NCI-H524 (cell line): ENCODE data around the gene LAMTOR2.

ENCODE experiments used
- DNase-seq, 2 experiments: peaks; one replicate each; lab custom pipeline; 2025; lab: John Stamatoyannopoulos, UW

The LAMTOR2 gene

DNA sequence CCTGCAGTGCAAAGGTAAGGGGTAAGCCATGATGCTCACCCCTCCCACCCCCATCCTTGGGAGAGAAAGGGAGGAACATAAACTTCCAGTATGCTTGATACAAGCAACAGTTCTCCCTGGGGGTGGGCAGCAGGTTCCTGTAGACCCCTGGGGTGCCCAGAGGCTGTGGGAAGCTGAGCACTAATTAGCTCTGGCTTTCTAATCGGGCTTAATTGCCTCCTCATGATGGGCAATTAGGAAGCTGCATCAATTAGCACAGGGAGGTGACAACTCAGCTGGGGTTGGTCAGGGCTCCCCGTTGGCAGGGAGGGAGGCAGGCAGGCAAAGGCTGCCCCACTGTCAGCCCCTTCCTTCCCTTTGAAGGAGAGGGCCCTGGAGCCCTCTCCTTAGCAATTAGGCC is 44.2 kb downstream of the LAMTOR2 start:
- DNase-seq: no peak

DNA sequence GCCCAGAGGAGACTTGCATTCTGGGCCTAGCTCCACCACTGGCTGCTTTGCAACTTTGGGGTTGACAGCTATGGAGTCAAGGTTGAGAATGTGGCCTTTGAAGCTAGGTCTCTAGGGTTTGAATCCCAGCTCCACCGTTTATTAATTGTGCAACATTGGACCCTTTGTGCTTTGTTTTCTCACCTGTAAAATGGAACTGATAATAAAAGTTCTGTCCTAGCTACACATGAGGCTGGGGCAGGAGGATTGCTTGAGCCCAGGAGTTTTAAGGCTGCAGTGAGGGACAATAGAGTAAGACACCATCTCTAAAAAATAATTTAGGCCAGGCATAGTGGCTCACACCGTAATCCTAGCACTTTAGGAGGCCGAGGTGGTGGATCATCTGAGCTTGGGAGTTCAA is 44.7 kb downstream of the LAMTOR2 start:
- DNase-seq: no peak

DNA sequence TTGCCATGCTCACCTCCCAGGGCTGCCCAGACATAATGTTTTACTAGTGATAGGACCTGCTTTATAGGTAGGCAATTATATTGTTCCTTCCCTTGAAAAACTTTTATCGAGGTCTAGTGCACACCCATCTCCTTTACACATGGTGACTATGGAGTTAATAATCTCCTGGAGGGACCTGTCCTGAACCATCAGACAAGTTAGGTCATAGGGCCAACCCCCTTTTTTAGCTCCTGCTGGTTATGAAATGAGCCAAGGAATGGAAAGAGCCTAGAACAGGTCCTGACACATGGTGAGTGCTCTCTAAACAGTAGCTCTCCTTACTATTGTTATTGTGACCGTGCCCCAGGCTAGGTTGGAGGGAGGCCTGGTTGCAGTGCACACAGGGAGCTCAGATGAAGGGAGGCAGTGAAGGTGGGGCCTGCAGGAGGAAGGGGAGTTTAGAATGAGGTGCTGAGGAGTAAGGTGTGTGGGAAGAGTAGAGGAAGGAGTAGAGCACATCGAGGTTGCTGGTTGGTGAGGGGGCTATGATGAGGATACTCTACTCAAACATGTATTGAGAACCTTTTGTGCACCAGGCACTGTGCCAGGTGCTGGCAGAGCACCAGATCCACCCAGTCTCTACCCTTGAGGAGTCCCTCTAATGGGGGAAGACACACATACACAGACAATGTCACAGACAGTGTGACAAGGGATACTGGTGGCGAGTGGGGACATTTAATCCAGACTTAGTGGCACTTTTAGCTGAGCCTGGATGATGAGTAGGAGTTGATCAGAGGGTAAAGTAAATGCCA is 45.8 kb downstream of the LAMTOR2 start:
- DNase-seq: no peak

DNA sequence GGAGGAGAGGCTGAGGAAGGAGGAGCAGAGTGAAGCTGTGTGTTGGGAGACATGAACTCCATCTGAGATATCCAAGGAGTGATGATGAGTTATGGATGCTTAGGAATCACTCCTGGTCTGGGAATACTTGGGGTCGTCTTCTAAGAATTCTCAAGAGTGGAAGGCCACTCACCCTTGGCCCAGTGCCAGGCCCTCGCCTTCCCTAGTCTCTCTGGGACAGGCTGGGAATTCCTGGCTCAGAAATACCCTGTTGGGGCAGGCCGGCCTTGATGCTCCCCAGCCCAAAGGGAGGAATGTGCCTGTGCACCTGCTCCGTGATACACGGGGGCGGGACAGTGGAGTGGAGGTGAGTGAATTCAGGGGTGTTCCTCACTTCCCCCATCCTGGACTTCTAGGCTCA is 47.3 kb downstream of the LAMTOR2 start:
- DNase-seq: no peak

DNA sequence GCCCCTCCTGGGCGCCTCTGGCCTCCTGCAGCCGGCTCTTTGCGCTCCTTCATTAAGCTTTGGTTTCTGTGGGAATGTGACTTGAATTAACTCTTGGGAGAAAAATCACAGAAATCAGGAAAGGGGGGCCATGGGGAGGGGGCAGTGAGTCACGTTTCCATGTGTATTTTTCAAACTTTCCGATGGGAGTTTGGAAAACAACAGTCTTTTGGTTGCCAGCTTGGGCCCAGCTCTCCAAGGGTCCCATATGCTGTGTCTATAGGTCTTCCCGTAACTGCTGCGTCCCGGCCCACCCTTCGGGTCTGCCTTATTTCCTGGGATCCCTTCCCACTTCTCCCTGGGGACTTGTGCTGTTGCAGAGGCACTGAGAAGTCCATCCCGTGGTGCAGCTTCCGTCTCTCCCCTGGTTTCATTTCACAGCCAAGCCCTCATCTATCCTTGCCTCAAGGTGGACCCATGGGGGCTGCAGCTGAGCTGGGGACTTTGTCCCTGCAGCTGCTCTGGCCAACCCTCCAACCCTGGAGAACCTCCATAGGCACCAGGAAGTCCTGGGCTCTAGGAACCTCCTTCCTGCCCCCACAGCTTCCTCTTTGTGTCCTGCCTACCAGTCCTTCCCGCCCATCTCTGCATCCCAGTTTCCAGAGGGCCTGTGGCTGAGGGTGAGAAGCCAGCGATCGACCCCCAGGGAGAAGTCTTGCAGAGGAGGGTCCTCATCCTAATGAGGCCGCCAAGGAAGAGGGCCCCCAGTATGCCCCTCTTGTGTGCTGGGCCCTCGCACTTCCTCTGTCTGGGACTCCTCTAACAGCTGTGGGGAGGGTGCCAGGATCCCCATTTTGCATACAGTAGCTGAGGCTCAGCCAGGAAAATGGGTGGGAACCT is 48.3 kb downstream of the LAMTOR2 start:
- DNase-seq: no peak

DNA sequence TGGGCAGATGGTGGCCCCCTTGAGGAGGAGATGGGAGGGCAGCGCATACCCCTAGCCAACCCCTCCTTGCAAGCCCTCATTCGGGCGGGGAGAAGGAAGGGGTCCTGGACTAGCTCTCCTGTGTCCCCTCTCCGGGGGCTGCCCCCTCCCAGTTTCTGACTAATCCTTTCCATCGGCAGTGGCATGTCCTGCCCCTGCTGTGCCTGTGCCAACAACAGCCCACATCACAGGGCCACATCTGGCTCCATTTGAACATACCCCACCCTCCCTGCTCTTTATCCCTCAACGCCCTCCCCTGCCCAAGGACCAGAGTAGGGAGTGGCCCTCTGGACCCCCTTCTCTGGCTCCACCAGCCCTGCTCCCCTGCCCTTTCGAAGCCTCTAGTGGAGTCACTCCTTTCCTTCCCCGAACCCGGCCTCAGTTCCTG is 49.0 kb downstream of the LAMTOR2 start:
- no peak for DNase-seq

DNA sequence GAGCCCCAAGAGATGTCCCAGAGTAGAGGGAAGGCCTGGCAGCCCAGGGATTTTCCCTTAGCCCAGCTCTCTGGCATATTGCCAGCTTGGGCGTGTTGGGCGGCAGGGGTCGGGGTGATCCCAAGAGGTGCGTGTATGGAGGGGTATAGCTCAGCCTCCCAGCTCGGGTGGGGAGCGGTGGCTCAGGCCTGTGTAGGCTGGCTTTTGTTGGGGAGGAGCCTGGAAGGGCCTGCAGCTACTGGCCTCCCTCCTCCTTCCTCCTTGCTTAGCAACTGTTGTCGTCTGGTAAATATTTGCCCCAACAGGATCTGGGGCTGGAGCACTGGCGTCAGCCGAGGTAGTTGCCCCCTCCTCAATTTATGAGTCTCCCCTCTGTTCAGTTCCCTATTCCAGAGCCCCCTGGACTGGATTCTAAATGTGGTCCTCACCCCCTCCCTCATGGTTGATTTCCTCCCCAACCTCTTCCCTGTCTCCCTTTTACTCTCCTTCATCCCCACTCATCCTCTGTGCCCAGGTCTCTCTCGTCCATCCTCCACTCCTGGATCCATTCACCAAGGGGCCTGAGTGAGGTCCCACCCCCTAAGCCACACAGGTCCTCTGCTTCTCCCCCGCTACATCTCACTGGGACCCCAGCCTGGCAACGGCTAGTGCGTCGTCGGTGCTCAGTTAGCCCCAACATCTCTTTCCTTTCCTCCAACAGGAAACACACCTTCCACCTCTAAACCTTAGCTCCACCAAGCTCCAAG is 49.7 kb downstream of the LAMTOR2 start:
- DNase-seq: no peak

DNA sequence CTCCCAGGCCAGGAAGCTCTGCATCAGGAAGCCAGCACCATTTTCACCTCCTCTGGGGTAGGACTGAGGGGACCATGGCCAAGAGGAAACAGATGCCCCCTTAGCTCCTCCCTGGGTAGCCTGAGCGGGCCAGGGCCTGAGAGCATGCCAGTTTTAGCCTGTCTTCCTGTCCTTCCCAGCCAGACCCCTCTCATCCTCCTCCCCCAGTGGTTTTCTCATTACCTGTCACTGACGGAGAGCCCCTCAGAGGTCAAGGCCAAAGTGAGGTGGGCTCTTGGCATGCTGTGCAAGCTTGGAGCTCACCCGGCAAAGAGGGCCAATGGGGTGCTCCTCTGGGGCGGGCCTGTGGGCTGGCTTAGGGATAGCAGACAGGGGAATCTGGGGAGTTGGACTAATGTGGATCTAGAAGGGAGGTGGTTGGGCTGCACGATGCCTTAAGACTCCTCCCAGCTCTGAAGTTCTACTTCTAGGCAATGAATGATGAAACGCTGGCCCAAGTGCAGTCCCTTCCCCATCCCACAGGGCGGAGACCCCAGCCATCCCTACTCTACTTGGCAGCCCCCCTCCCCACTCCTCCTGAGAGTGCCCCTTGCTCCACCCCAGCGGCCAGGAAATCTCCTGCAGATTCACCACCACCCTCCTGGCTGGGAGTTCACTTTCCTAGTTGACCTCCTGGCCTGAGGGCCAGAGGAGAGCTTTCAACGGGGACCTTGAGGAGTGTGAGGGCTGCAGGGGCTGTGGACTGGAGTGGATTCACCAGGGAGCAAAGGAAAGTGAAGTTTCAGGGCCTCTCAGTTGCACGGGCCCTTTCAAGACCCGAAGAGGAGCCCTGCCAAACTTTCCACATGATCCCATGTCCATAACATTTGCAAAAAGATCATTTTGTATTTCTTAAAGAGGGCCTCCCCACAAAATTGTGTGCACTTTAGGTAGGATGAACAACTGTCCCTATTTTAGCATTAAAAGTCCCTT is 50.6 kb downstream of the LAMTOR2 start:
- DNase-seq: no peak

DNA sequence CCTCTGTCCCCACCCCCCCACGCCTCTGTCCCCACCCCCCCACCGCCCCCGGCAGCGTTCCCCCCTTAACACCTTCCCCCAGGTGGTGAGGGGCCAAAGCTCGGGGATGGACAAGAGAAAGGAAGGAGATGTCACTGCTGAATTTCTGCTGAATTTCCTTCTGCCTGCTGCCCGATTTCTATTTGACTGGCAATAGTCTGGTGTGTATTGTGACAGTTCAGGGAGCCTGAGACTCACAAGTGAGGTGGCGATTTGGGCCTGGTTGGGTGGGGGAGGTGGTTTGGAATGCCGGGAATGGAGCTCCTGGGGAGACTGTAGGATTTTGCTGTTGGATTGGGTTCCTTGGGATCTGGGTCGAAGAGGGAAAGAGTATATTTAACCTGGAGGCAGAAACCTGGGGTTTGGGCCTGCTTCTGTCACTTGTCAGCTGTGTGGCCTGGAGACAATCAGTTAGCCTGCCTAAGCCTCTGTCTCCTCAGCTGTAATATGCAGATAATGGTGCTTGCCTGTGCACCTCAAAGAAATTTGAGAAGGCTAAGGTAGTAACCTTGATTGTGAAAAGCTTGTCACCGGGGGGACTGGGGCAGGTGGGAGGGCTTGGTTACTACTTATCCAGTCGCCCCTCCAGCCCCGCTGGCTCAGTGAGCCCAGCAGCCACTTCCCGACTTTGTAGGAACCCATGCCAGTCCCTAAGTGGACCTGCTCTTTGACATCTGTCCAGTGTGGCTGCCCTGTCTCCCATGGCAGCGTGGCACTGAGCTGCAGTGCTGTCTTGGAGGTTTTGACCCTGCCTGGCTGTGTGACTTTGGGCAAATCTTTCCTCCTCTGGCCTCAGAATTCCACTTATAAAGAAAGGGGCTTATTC is 52.3 kb downstream of the LAMTOR2 start:
- DNase-seq: no peak

DNA sequence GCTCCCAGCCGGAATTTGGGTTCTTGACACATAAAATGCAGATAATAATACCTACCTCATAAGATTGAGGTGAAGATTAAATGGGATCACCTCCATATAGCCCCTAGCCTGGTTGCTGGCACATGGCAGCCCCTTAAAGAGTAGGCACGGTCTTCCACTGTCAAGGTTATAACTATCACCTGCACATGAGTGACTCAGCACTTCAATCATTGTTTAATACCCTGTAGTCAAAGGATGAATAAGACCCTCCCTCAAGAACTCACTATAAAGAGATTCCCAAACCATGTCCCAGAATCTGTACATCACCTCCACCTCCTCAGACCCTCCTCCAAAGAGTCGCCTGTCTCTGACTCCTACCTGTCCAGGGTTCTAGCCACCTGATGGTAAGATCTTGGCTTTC is 53.5 kb downstream of the LAMTOR2 start:
- no peak for DNase-seq
